Measurements from ENCODE around the gene UNKL.

UNKL gene

GRCh38 chr16:1447965-1448364 lies 33.5 kb upstream of the UNKL start:
- ChIA-PET CTCF (no interaction called here), POLR2A (no interaction called here)
- DNase-seq (ENCODE audit: extremely low spot score) = no peak
- no peak for TF ChIP-seq CTCF (IDR thresholded peaks at IDR 0.05; ENCODE audit: control extremely low read depth, extremely low read depth, low read depth, missing control alignments)

DNA sequence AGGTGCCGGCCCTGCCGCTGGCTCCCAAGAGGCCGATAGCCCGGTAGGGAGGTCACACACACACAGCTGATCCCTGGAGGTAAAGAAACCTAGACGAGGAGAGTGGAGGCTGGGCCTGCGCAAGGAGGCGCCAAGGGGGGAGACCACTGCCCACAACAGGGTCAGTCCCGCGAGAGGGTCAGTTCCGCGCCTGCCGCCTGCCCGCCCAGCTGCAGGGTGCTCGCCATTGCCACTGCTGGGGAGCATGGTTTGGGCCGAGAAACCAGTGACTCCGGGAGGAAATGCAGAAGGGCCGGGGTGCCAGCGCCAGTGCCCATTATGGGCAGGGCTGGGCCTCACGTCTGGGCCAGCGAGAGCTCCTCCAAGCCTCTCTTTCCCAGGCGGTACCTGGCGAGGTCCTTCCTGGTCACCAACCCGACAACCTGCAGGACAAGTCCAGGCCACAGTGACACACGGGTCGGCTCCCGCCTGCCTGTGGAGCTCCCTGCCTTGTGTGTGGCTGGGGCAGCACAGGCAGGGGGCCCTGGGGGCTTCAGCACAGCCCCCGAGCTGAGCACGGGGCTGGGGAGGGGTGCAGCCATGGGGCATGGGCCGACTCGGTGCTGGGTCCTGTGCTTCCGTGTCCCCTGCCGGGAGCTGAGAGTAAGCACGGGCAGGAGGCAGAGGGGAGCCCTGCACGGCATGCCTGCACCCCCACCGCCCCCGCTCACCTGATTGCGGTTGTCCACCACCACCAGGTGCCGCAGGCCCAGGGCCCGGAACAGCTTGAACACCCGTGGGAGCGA lies 32.0 kb upstream of the UNKL start:
- TF ChIP-seq CTCF (IDR thresholded peaks at IDR 0.05; ENCODE audit: control extremely low read depth, extremely low read depth, low read depth, missing control alignments) = no peak
- CTCF ChIA-PET = interaction anchor here (1.4 kb wide), 1 partner anchor 13 kb away, joined by 3 read pairs; no protein-coding TSS in a partner anchor
- POLR2A ChIA-PET = no interaction called here
- DNase-seq (ENCODE audit: extremely low spot score) = no peak

DNA sequence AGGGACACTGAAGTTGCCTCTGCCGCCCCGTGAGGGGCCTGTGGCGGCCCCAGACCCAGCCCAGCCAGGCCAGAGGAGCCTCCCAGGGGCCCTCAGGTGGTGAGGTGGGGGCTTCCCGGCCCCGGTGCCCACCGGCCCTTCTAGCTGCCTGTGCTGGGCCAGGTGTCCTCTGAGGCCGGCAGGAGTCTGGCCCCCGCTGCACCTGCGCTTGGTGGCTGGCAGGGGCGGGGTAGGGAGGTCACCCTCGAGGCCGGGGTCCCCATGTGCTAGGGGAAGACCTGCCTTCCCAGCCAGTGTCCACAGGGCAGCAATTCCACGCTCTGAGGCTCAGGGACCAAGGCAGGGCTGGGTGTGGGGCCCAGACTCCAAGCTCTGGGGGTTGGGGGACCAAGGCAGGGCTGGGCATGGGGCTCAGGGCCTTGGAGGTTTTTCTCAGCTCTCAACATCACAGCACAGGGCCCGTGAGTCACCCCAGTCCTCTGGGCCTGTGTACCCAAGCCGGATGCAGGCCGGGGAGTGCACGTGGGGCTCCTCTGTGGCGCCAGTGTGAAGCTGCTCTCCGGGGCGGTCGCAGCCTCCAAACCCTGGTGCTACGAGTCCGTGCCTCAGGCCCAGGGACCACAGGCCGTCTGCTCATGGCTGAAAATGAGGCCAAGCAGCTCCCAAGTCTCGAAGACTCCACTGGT lies 31.2 kb upstream of the UNKL start:
- TF ChIP-seq CTCF (IDR thresholded peaks at IDR 0.05; ENCODE audit: control extremely low read depth, extremely low read depth, low read depth, missing control alignments) = no peak
- POLR2A ChIA-PET = no interaction called here
- DNase-seq (ENCODE audit: extremely low spot score) = no peak
- CTCF ChIA-PET = interaction anchor here (1.4 kb wide), 1 partner anchor 12 kb away, joined by 3 read pairs; no protein-coding TSS in a partner anchor

- POLR2A ChIA-PET = no interaction called here
- no peak for DNase-seq (ENCODE audit: extremely low spot score)
- no peak for TF ChIP-seq CTCF (IDR thresholded peaks at IDR 0.05; ENCODE audit: control extremely low read depth, extremely low read depth, low read depth, missing control alignments)
- CTCF ChIA-PET = no interaction called here
Observed at GRCh38 chr16:1444730-1445517, 30.4 kb upstream of the UNKL start.

GRCh38 chr16:1443980-1444729 lies 29.7 kb upstream of the UNKL start, which contains the start of gene CCDC154:
CCDC154 (minus strand) TSS chr16:1444556; CDS start chr16:1444322, 234 bp downstream.
- ChIA-PET POLR2A (no interaction called here), CTCF (interaction anchor here (3.2 kb wide), 1 partner anchor 15 kb away, joined by 9 read pairs; no protein-coding TSS in a partner anchor)

More at GRCh38 chr16:1443980-1444729, 29.7 kb upstream of the UNKL start, which contains the start of gene CCDC154:
- no peak for DNase-seq (ENCODE audit: extremely low spot score)
- no peak for TF ChIP-seq CTCF (IDR thresholded peaks at IDR 0.05; ENCODE audit: control extremely low read depth, extremely low read depth, low read depth, missing control alignments)

All from GM10248 (cell line).